SK-MEL-5 (cell line): ENCODE data around the gene CHST11. TPM values are rescaled to one million over a fixed set of nuclear protein-coding genes. Genes with fewer than 3 reads are reported as not detected.
A peak's percentile ranks its signal among the peaks of the same experiment; 100 is the strongest.

Experiments used
- DNase-seq: peaks from one replicate; pipeline ENCODE4 v3.0.0-alpha.2; 2016; ENCODE audit warnings: low read depth, low spot score
- in situ Hi-C: cut with HindIII; loops from 2 replicates; pipeline ENCODE4 v1.10.0; 2016; ENCODE audit warnings: low sequenced_read_pairs, high pct_unique_total_duplicates, low pct_unique_long_range_greater_than_20kb
- total RNA-seq: library from RNA; depleted of rRNA; stranded (reverse); fragments of >200 nt; shearing (Covaris generic); gene quantifications from 2 replicates; pipeline ENCODE4 v1.2.3, GENCODE V29; 2014

The CHST11 gene
- total RNA-seq, 1 experiment from 2014 or later = 27.4 TPM

DNA sequence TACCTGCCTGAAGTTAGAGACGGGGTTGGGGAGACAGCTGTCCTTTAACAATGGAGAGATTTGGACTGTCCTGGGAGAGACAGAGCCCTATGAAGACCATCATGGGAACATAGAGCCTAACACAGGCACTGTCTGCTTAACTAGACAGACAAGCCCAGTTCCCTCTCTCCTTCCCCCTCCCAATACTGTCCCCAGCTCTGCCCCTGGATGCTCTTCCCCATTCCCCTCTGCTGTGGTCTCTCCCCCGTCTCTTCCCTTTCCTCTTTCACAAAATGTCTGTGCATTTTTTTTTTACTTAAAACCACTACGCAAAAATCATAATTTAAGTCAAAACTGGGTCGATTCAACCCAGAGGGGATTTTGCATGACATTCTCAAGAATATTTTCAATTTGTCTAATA, 232.9 kb downstream of the CHST11 start:
- in situ Hi-C loops = no loop called here
- DNase-seq = no peak

- in situ Hi-C loops = no loop called here
- DNase-seq = no peak
Measured at GRCh38 chr12:104691721-104692556, 235.2 kb downstream of the CHST11 start.

- in situ Hi-C loops = no loop called here
- no peak for DNase-seq
Measured at GRCh38 chr12:104692557-104693218, 235.9 kb downstream of the CHST11 start.

GRCh38 chr12:104693493-104693892, 236.7 kb downstream of the CHST11 start:
- no peak for DNase-seq

GRCh38 chr12:104694161-104694560, 237.4 kb downstream of the CHST11 start:
- DNase-seq = no peak
- in situ Hi-C loops = no loop called here

More at GRCh38 chr12:104693493-104693892, 236.7 kb downstream of the CHST11 start:
- in situ Hi-C loops = no loop called here

GRCh38 chr12:104694711-104695110, 238.0 kb downstream of the CHST11 start:
- in situ Hi-C loops = no loop called here
- DNase-seq = no peak

DNA sequence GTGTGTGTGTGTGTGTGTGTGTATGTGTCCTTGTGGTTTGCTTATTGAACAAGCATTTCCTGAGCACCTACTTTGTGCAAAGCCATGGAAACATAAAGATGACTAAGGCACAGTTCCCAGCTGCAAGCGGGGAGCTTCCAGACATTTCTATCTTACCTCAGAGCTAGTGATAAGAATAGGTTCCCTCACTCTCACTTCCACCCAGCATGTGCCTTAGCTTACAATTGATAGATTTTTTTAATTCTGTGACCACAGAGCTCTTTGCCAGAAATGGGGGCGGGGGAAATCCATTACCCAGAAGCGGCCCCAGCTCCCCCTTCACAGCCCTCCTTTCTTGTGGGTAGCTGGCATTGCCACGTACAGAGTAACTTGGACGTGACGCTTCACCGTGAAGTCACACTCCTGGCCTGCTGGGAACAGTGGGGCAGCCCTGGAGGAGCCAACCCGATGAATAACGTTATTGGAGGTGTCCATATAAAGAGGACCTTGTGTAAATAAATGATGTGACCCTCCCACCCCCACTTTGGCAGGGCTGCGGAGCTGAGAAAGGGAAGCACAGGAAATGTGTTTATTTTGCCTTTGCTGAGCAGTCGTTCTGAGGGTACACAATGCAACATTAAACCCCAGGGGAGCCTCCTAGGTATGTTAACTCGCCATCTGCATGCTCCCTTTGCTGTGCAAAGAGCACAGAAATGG, 238.9 kb downstream of the CHST11 start:
- in situ Hi-C loops = no loop called here
- peak; percentile 29 for DNase-seq

DNA sequence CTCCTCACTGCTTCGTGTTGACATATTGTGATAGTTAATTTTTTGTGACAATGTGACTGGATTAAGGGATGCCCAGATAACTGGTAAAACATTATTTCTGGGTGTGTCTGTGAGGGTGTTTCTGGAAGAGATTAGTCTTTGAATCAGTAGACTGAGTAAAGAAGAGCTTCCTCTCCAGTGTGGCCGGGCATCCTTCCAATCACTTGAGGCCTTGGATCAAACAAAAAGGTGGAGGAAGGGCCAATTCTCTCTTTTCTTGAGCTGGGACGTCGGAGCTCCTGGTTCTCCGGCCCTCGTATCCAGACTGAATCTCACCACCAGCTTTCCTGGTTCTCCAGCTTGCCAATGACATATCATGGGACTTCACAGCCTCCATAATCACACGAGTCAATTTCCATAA, 240.4 kb downstream of the CHST11 start:
- DNase-seq = no peak
- in situ Hi-C loops = no loop called here

- no peak for DNase-seq
- in situ Hi-C loops = no loop called here
Measured at GRCh38 chr12:104698871-104699270, 242.1 kb downstream of the CHST11 start.

DNA sequence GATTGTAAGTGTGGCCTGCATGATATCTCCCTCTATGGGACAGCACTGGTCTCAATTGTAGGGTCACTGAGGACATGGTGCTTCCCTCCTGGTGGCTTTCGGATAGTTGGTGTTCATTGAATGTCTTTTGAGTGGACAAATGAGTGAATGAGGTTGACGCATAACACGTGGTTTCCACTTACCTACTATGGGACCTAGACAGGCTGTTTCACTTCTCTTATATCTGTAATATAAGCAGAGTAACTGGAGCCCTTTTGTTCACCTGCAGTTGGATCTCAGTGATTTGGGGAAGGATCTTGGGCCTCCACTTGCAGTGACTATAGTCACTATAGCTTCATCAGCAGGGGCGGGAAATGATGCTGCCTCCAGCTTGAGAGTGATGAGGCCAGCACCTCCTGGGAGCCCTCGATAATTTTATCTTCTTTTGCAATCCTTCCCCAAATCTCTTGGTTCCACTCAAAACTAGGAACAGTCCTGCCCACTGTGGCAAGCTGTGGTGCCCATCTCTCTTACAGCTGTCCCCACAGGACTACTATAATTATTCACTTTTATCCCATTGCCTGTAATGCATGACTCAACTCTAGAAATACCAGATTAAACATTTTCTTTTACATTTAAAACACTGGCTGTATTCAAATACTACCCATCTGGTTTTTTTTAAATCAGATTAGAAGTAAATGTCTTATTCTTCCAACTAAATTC, 242.9 kb downstream of the CHST11 start:
- in situ Hi-C loops = no loop called here
- no peak for DNase-seq

GRCh38 chr12:104700324-104700723, 243.6 kb downstream of the CHST11 start:
- no peak for DNase-seq
- in situ Hi-C loops = no loop called here

DNA sequence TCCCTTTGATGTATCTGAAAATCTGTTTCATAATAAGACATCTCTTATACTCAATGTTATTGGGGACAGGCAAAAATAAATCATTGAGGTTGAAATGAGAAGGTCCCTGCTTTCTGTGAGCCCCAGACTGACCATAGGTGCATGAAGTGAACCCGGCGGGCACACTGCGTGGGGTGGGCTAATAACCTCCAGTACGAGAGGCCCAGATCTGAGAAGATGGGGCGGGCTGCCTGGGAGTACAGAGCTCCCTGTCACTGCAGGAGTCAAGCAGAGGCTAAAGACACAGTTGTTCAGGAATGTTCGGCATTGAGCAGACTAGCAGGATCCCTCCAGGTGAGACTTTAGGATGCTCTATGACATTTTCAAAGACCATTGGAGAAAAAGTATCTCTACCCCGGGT, 244.6 kb downstream of the CHST11 start:
- in situ Hi-C loops = no loop called here

DNA sequence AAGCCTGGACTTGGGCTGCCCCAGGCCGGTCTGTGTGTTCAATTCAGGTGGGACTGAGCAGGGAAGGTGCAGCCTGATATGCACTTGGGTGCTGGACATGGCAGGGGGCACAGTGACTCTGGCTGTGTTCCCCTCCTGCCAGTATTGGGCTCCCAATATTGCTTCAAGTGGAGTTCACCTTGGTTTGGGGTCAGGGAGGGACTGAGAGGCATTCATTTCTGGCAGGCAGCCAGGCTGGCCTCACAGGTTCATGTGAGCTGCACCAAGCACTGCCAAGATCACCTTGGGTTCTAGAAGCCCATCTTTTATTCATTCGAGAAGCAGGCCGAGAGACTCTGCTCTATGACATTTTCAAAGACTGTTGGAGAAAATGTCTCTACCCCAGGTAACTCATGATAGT, 245.0 kb downstream of the CHST11 start:
- DNase-seq = no peak
- in situ Hi-C loops = no loop called here

More for the DNA sequence above, 244.6 kb downstream of the CHST11 start:
- DNase-seq = no peak

DNA sequence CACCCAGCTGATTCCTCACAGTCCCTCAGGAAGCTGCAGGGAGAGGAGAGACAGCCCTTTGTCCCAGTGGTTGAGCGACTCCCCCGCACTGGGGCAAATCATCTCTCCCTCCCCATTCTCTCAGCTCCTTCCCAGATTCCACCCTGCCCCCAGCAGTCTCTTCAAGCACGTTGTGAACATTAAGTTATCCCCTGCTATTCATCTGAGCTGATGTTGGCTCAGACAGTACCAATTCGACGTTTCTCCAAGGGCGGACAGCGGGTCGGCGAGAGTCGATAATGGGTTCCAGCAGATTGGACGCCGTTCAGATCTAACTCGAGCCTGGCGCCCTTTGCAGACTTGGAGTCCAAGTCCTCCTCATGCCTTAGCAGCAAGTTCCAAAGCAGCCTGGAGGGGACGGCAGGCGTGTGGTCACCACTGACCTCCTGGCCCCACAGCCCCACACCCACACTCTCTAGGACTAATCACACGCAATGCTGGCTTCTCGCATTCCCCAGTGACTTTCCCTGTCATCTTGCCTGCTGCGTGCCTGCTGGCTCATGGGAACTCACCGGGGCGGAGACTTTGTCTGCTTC, 245.9 kb downstream of the CHST11 start:
- no peak for DNase-seq
- in situ Hi-C loops = no loop called here

- in situ Hi-C loops = no loop called here
- DNase-seq = no peak
Measured at GRCh38 chr12:104703372-104703771, 246.6 kb downstream of the CHST11 start.

DNA sequence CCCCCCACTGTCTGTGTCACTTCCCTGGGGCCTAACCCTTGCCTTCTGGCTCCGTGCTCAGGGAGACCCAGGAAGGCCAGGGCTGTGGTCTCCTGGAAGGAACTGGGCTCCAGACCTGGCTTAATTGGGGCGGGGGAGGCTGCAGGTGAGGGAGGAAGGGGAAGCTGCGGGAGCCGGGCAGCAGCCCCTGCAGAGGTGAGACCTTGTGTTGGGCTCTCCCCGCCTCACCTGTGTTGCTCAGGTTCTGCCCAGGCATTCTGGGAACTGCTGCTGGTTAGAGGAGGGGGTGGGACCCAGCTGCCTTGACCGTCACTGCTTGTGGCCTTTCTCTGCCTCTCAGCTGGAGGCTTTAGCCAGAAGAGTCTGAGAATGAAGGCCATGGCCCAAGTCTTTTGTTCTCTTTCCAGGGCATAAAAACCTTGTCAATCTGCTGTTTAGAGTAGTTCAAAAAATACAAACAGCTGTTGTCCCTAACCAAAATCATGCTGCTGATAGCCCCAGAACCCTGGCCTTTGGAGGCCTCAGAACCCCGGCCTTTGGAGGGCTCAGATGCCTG, 247.6 kb downstream of the CHST11 start:
- in situ Hi-C loops = no loop called here
- DNase-seq = no peak

DNA sequence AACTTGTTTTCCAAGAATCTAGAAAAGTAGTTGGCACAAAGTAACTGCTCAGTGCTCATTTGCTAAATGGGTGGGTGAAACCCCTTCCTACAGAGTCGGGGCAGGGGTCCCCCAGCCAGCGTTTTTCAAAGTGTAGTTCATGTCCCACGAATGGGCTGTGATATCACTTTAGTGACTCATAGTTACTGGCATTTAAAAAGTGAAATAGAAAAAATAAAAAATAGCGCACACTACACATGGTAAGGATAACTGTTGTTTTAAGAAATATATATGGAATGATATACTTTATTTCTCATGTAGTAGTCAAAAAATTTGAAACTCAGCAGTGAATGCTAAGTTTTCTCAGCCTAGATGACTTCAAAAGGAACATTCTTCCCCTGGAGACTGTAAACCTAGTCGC, 250.4 kb downstream of the CHST11 start:
- no peak for DNase-seq

More for the DNA sequence above, 250.4 kb downstream of the CHST11 start:
- in situ Hi-C loops = no loop called here
